ENCODE data around the gene SLC44A4. TPM values are rescaled to one million over a fixed set of nuclear protein-coding genes. Genes with fewer than 3 reads are reported as not detected.

SLC44A4 gene
- total RNA-seq, 4 donors from 2014 or later, result 0.19 to 0.84 (median 0.38) TPM; not detected in 1

Small RNA genes lying within 50 kb of the gene (small RNA-seq; reads per million reads assigned to genes)
- gene SNORD48 (1,845 reads per million, percentile 99 among the genes with 10 or more reads in this experiment), gene SNORD52 (not detected)

Other genes with a start within 250 kb of the SLC44A4 start
- gene BAG6, start 226.3 kb downstream of the SLC44A4 start, total RNA-seq, result 100 to 1,000 TPM; 137 to 231 (median 157) TPM
- gene APOM, start 223.1 kb downstream of the SLC44A4 start, total RNA-seq, result 1 to 10 TPM; 2.4 to 5.0 (median 3.6) TPM
- 10 to 100 TPM; 16.8 to 24.7 (median 21.2) TPM for gene C6orf47, start 218.2 kb downstream of the SLC44A4 start, total RNA-seq
- gene GPANK1, start 214.0 kb downstream of the SLC44A4 start, total RNA-seq, result 10 to 100 TPM in 3 of 4 donors, 1 to 10 TPM in 1; 7.1 to 23.6 (median 15.6) TPM
- gene CSNK2B, start 212.9 kb downstream of the SLC44A4 start, total RNA-seq, result 100 to 1,000 TPM; 130 to 202 (median 184) TPM
- 10 to 100 TPM in 3 of 4 donors, 1 to 10 TPM in 1; 7.4 to 16.9 (median 11.3) TPM for gene LY6G5B, start 209.0 kb downstream of the SLC44A4 start, total RNA-seq
- gene LY6G5C, start 197.9 kb downstream of the SLC44A4 start, total RNA-seq, result 1 to 10 TPM in 2 of 4 donors, under 1 TPM in 1, not detected in 1; 0.84 to 4.5 (median 1.3) TPM
- gene ABHD16A, start 175.7 kb downstream of the SLC44A4 start, total RNA-seq, result 10 to 100 TPM; 41.8 to 62.8 (median 57.4) TPM
- gene LY6G6F, start 172.1 kb downstream of the SLC44A4 start, total RNA-seq, result not detected
- gene LY6G6D, start 163.6 kb downstream of the SLC44A4 start, total RNA-seq, result not detected
- gene LY6G6C, start 157.3 kb downstream of the SLC44A4 start, total RNA-seq, result under 1 TPM in 1 of 4 donors, not detected in 3; 0.74 TPM
- under 1 TPM in 1 of 4 donors, not detected in 3; 0.84 TPM for gene MPIG6B, start 155.6 kb downstream of the SLC44A4 start, total RNA-seq
- 100 to 1,000 TPM; 103 to 148 (median 115) TPM for gene DDAH2, start 149.7 kb downstream of the SLC44A4 start, total RNA-seq
- 100 to 1,000 TPM; 244 to 443 (median 336) TPM for gene CLIC1, start 142.5 kb downstream of the SLC44A4 start, total RNA-seq
- 10 to 100 TPM in 1 of 4 donors, 1 to 10 TPM in 3; 5.4 to 17.0 (median 7.3) TPM for gene MSH5, start 139.0 kb downstream of the SLC44A4 start, total RNA-seq
- not detected for gene SAPCD1, start 116.3 kb downstream of the SLC44A4 start, total RNA-seq
- gene VWA7, start 101.7 kb downstream of the SLC44A4 start, total RNA-seq, result 1 to 10 TPM in 1 of 4 donors, under 1 TPM in 2, not detected in 1; 0.36 to 1.6 (median 0.56) TPM
- gene VARS1, start 83.2 kb downstream of the SLC44A4 start, total RNA-seq, result 10 to 100 TPM; 31.6 to 47.0 (median 34.6) TPM
- 10 to 100 TPM; 19.8 to 35.1 (median 30.4) TPM for gene LSM2, start 72.0 kb downstream of the SLC44A4 start, total RNA-seq
- gene HSPA1L, start 63.7 kb downstream of the SLC44A4 start, total RNA-seq, result 1 to 10 TPM in 3 of 4 donors, under 1 TPM in 1; 0.48 to 3.0 (median 1.9) TPM
- 1,000 to 10,000 TPM in 1 of 4 donors, 100 to 1,000 TPM in 3; 155 to 1,684 (median 309) TPM for gene HSPA1A, start 63.5 kb downstream of the SLC44A4 start, total RNA-seq
- gene HSPA1B, start 51.3 kb downstream of the SLC44A4 start, total RNA-seq, result 1,000 to 10,000 TPM in 1 of 4 donors, 100 to 1,000 TPM in 3; 174 to 1,642 (median 258) TPM
- gene NEU1, start 16.2 kb downstream of the SLC44A4 start, total RNA-seq, result 10 to 100 TPM; 44.1 to 63.8 (median 55.2) TPM
- 10 to 100 TPM; 17.4 to 25.9 (median 20.0) TPM for gene EHMT2, start 18.7 kb upstream of the SLC44A4 start, total RNA-seq
- gene ZBTB12, start 23.1 kb upstream of the SLC44A4 start, total RNA-seq, result 1 to 10 TPM in 3 of 4 donors, under 1 TPM in 1; 0.48 to 1.9 (median 1.4) TPM
- 10 to 100 TPM; 30.6 to 96.1 (median 46.0) TPM for gene C2, start 48.7 kb upstream of the SLC44A4 start, total RNA-seq
- gene CFB, start 67.1 kb upstream of the SLC44A4 start, total RNA-seq, result 1,000 to 10,000 TPM in 1 of 4 donors, 100 to 1,000 TPM in 2, 10 to 100 TPM in 1; 16.7 to 1,024 (median 264) TPM
- gene NELFE, start 80.0 kb upstream of the SLC44A4 start, total RNA-seq, result 10 to 100 TPM; 67.0 to 94.0 (median 75.0) TPM
- 10 to 100 TPM; 31.3 to 50.8 (median 44.8) TPM for gene SKIC2, start 80.2 kb upstream of the SLC44A4 start, total RNA-seq
- gene DXO, start 93.1 kb upstream of the SLC44A4 start, total RNA-seq, result 10 to 100 TPM; 15.6 to 19.9 (median 18.4) TPM
- gene C4A, start 103.1 kb upstream of the SLC44A4 start, total RNA-seq, result 100 to 1,000 TPM in 3 of 4 donors, 10 to 100 TPM in 1; 16.6 to 652 (median 239) TPM
- 100 to 1,000 TPM in 3 of 4 donors, 10 to 100 TPM in 1; 15.4 to 912 (median 204) TPM for gene C4B, start 135.8 kb upstream of the SLC44A4 start, total RNA-seq
- 1 to 10 TPM in 3 of 4 donors, under 1 TPM in 1; 0.63 to 5.7 (median 2.8) TPM for gene CYP21A2, start 159.4 kb upstream of the SLC44A4 start, total RNA-seq
- 100 to 1,000 TPM; 129 to 311 (median 137) TPM for gene TNXB, start 230.3 kb upstream of the SLC44A4 start, total RNA-seq
- 10 to 100 TPM; 23.2 to 44.3 (median 24.4) TPM for gene ATF6B, start 249.2 kb upstream of the SLC44A4 start, total RNA-seq